Type B pancreatic cell (in vitro differentiated cells): ENCODE data around the gene FSTL5. TPM values are rescaled to one million over a fixed set of nuclear protein-coding genes. Genes with fewer than 3 reads are reported as not detected.

Source experiments
- DNase-seq: peaks from one replicate; pipeline ENCODE4 v3.0.0; 2021; ENCODE audit warnings: mixed read lengths; ENCODE audit not compliant: unreplicated experiment; ENCODE audit errors: extremely low spot score
- H3K27ac Mint-ChIP-seq: 2 replicates; pipeline ENCODE4 v1.8.0; 2021; ENCODE audit warnings: mild to moderate bottlenecking, mixed read lengths
- H3K27me3 Mint-ChIP-seq: 2 replicates; pipeline ENCODE4 v1.8.0; 2021; ENCODE audit warnings: mixed read lengths
- H3K36me3 Mint-ChIP-seq: 2 replicates; pipeline ENCODE4 v1.8.0; 2021; ENCODE audit warnings: mixed read lengths
- H3K4me1 Mint-ChIP-seq: one replicate; pipeline ENCODE4 v1.8.0; 2021; ENCODE audit warnings: mixed read lengths; ENCODE audit not compliant: unreplicated experiment
- H3K4me3 Mint-ChIP-seq: 2 replicates; pipeline ENCODE4 v1.8.0; 2021; ENCODE audit warnings: mild to moderate bottlenecking, mixed read lengths
- H3K9me3 Mint-ChIP-seq: 2 replicates; pipeline ENCODE4 v1.8.0; 2021; ENCODE audit warnings: mixed read lengths
- CTCF ChIP-seq: fragments of 200-600 bp; sonication (generic); conservative IDR thresholded peaks from 2 replicates; pipeline ENCODE4 v1.5.0; 2021; ENCODE audit warnings: antibody characterized with exemption, mild to moderate bottlenecking
- total RNA-seq: library from RNA; stranded (reverse); gene quantifications from 2 replicates; pipeline ENCODE4 v1.2.1, GENCODE V29; 2021; ENCODE audit warnings: low replicate concordance

Gene FSTL5
- total RNA-seq, 1 donor from 2014 or later: 3.6 TPM

DNA sequence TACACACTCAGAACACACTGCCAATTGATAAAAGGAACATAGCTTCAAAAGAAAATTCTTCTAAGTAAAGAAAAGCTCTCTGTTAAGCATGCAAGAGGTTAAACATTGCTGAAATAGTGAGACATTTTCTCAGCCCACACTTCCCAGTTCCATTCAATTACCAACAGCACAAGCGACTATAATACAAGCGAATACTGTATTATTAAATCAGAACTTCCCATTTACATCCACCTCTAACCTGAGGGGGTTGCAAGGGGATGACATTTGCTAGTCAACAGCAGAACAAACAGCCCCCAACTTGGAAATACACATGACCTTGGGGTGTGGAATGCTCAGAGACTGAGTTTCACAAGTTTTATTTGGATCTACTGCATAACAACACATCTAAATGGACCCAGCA, 1.1 kb downstream of the FSTL5 start:
- H3K4me3 Mint-ChIP-seq: peak overlapping the region; percentile 64
- H3K27me3 Mint-ChIP-seq: peaks cover 20% of the 10 kb centered on the region
- peaks cover 4% of the 10 kb centered on the region for H3K4me1 Mint-ChIP-seq
- no peak for TF ChIP-seq CTCF
- no peaks in the 10 kb centered on the region for H3K9me3 Mint-ChIP-seq
- H3K36me3 Mint-ChIP-seq: no peaks in the 10 kb centered on the region
- no peak for DNase-seq
- no peak overlapping the region for H3K27ac Mint-ChIP-seq

DNA sequence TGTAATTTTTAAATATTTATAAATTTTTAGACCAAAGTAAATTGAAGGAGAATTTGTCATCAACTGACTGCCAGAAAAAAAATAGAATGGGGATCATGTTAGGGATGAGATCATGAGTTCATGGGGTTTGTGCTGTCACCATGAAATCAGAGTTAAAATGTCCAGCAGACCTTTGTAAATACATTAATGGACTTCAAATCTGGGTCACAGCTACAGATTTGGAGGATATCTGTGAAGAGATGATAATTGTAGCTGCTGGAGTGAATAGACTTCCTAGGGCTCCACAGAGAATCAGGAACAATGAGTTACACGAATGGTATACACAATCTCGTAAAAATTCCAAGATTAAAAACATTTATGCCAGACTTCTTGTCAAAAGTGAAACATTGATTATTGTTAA, 6.6 kb downstream of the FSTL5 start:
- H3K4me1 Mint-ChIP-seq: no peaks in the 10 kb centered on the region
- no peak overlapping the region for H3K4me3 Mint-ChIP-seq
- no peaks in the 10 kb centered on the region for H3K27me3 Mint-ChIP-seq
- TF ChIP-seq CTCF: no peak
- no peaks in the 10 kb centered on the region for H3K9me3 Mint-ChIP-seq
- no peak for DNase-seq
- no peaks in the 10 kb centered on the region for H3K36me3 Mint-ChIP-seq
- no peak overlapping the region for H3K27ac Mint-ChIP-seq

- H3K4me1 Mint-ChIP-seq: no peaks in the 10 kb centered on the region
Measured at GRCh38 chr4:162154862-162155540, 8.8 kb downstream of the FSTL5 start.

GRCh38 chr4:162151850-162152249, 11.9 kb downstream of the FSTL5 start:
- Mint-ChIP-seq H3K9me3 (no peaks in the 10 kb centered on the region), H3K4me3 (no peak overlapping the region), H3K27me3 (no peaks in the 10 kb centered on the region), H3K4me1 (no peaks in the 10 kb centered on the region), H3K27ac (no peak overlapping the region), H3K36me3 (no peaks in the 10 kb centered on the region)
- TF ChIP-seq CTCF: no peak
- no peak for DNase-seq

More at GRCh38 chr4:162154862-162155540, 8.8 kb downstream of the FSTL5 start:
- Mint-ChIP-seq H3K36me3 (no peaks in the 10 kb centered on the region), H3K27me3 (no peaks in the 10 kb centered on the region), H3K27ac (no peak overlapping the region), H3K9me3 (no peaks in the 10 kb centered on the region), H3K4me3 (no peak overlapping the region)
- no peak for TF ChIP-seq CTCF
- DNase-seq: no peak

- H3K27ac Mint-ChIP-seq: no peak overlapping the region
- H3K4me1 Mint-ChIP-seq: no peaks in the 10 kb centered on the region
- no peaks in the 10 kb centered on the region for H3K9me3 Mint-ChIP-seq
- no peak overlapping the region for H3K4me3 Mint-ChIP-seq
- H3K36me3 Mint-ChIP-seq: no peaks in the 10 kb centered on the region
- no peak for DNase-seq
- no peak for TF ChIP-seq CTCF
- no peaks in the 10 kb centered on the region for H3K27me3 Mint-ChIP-seq
Measured at GRCh38 chr4:162151386-162151785, 12.4 kb downstream of the FSTL5 start.
